SU-DHL-6 (cell line): ENCODE data around the gene APOC3.

Source experiments
- H2AFZ ChIP-seq: fragments of 200-600 bp; sonication (generic); 2 replicates; pipeline ENCODE4 v1.6.1; 2014; ENCODE audit warnings: low read depth, mild to moderate bottlenecking, moderate library complexity, mixed read lengths, antibody characterized with exemption, low read length; ENCODE audit not compliant: severe bottlenecking
- H3F3A ChIP-seq: fragments of 200-600 bp; shearing (Covaris generic); 2 replicates; pipeline ENCODE4 v1.6.0; 2016; ENCODE audit warnings: antibody characterized with exemption, mild to moderate bottlenecking; ENCODE audit not compliant: insufficient read depth
- H3K27ac ChIP-seq: fragments of 200-600 bp; sonication (generic); 2 replicates; pipeline ENCODE4 v1.5.1; 2016; ENCODE audit warnings: low read depth, mild to moderate bottlenecking, low read length, moderate library complexity, mixed read lengths
- H3K27me3 ChIP-seq: fragments of 200-600 bp; sonication (generic), shearing (Covaris generic); 2 replicates; pipeline ENCODE4 v1.6.0; 2014; ENCODE audit warnings: mild to moderate bottlenecking, low read length
- H3K36me3 ChIP-seq: fragments of 200-600 bp; sonication (generic); 2 replicates; pipeline ENCODE4 v1.6.1; 2014; ENCODE audit warnings: mild to moderate bottlenecking, low read length, mixed read lengths
- H3K4me2 ChIP-seq: fragments of 300-600, 200-600 bp; shearing (Covaris generic), sonication (generic); 2 replicates; pipeline ENCODE4 v1.6.0; 2014; ENCODE audit warnings: low read length, low read depth, mild to moderate bottlenecking; ENCODE audit not compliant: poor library complexity, severe bottlenecking
- H3K4me3 ChIP-seq: fragments of 200-600 bp; sonication (generic); 2 replicates; pipeline ENCODE4 v1.5.1; 2014; ENCODE audit warnings: antibody characterized with exemption, low read length, mild to moderate bottlenecking, mixed read lengths; ENCODE audit not compliant: insufficient read depth, poor library complexity, severe bottlenecking
- H3K79me2 ChIP-seq: fragments of 200-600 bp; sonication (generic); 2 replicates; pipeline ENCODE4 v1.6.1; 2014; ENCODE audit warnings: mild to moderate bottlenecking, low read length, moderate library complexity; ENCODE audit not compliant: insufficient read depth
- H3K9ac ChIP-seq: fragments of 200-600 bp; sonication (generic); 2 replicates; pipeline ENCODE4 v1.7.0; 2014; ENCODE audit warnings: mild to moderate bottlenecking, low read length
- H3K9me2 ChIP-seq: fragments of 200-600 bp; sonication (generic); replicated peaks from 2 replicates; pipeline ENCODE4 v1.6.1; 2014; ENCODE audit warnings: low read length; ENCODE audit not compliant: insufficient read depth
- H3K9me3 ChIP-seq: fragments of 200-600 bp; sonication (generic); 2 replicates; pipeline ENCODE4 v1.6.1; 2014; ENCODE audit warnings: low read length, mixed read lengths; ENCODE audit not compliant: insufficient read depth
- H4K20me1 ChIP-seq: fragments of 200-600 bp; sonication (generic); 2 replicates; pipeline ENCODE4 v1.6.1; 2014; ENCODE audit warnings: low read depth, mild to moderate bottlenecking, antibody characterized with exemption, low read length, moderate library complexity, mixed read lengths
- EZH2phosphoT487 ChIP-seq: fragments of 200-600 bp; sonication (generic), shearing (Covaris generic); conservative IDR thresholded peaks from 2 replicates; pipeline ENCODE4 v1.6.1; 2018; ENCODE audit warnings: mild to moderate bottlenecking, antibody characterized with exemption, low read length, moderate library complexity, mixed read lengths
- TF ChIP-seq, protein P1 (sequence below): fragments of 200-600 bp; sonication (generic); IDR thresholded peaks from one replicate; pipeline ENCODE4 v1.5.1; 2017; ENCODE audit warnings: antibody characterized with exemption, mild to moderate bottlenecking, low read length, moderate library complexity; ENCODE audit not compliant: insufficient read depth, poor library complexity, severe bottlenecking

Gene APOC3

GRCh38 chr11:116813170-116813569, 16.5 kb upstream of the APOC3 start:
- TF ChIP-seq EZH2phosphoT487 = no peak
- Histone ChIP-seq H3K4me3 (no peak overlapping the region), H3K9me2 (no peaks in the 10 kb centered on the region), H3K36me3 (no peaks in the 10 kb centered on the region), H4K20me1 (no peaks in the 10 kb centered on the region), H3K4me2 (no peak overlapping the region), H3K9me3 (no peaks in the 10 kb centered on the region), H2AFZ (no peak overlapping the region), H3K27me3 (no peaks in the 10 kb centered on the region), H3K27ac (no peak overlapping the region), H3F3A (0 out of 2 replicates have a peak, but pooled peaks cover 2% of the 10 kb centered on the region), H3K79me2 (no peaks in the 10 kb centered on the region), H3K9ac (no peak overlapping the region)

DNA sequence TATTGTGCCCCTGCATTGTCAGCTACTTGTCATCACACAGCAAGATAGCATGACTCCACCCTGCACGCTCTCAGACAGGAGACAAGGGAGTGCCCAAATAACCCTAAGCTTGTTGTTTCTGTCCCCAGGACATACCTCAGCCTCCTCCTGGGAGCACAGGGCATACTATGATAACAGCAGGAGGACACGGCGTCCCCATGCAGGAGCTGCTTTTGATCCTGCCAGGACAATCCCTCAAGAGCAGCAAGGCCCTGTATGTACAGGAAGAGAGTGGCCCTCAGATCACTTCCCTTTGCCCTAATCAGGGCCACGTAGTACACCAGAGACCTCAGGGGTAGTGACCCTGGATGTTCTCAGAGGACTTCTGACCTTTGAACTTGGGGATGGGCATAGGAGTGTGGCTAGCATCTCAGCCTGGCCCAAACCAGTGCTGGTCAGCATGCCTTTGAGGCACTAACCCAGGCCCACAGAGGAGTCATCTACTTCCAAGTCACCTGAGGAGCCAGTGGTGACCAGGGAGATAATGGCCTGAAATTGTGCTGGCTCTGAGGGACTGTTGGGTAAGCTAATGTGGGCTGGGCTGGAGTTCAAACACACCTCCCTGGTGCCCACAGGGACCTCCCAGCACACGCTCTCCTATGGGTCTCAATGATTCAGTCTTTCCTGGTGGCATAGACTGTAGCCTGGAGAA, 15.8 kb upstream of the APOC3 start:
- H3K9ac ChIP-seq = no peak overlapping the region
- no peaks in the 10 kb centered on the region for H3K27me3 ChIP-seq
- H3K9me3 ChIP-seq = no peaks in the 10 kb centered on the region
- TF ChIP-seq, protein P1, sequence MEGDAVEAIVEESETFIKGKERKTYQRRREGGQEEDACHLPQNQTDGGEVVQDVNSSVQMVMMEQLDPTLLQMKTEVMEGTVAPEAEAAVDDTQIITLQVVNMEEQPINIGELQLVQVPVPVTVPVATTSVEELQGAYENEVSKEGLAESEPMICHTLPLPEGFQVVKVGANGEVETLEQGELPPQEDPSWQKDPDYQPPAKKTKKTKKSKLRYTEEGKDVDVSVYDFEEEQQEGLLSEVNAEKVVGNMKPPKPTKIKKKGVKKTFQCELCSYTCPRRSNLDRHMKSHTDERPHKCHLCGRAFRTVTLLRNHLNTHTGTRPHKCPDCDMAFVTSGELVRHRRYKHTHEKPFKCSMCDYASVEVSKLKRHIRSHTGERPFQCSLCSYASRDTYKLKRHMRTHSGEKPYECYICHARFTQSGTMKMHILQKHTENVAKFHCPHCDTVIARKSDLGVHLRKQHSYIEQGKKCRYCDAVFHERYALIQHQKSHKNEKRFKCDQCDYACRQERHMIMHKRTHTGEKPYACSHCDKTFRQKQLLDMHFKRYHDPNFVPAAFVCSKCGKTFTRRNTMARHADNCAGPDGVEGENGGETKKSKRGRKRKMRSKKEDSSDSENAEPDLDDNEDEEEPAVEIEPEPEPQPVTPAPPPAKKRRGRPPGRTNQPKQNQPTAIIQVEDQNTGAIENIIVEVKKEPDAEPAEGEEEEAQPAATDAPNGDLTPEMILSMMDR = no peak
- no peak for TF ChIP-seq EZH2phosphoT487
- H3F3A ChIP-seq = 0 out of 2 replicates have a peak, but pooled peaks cover 2% of the 10 kb centered on the region
- H3K4me2 ChIP-seq = no peak overlapping the region
- no peak overlapping the region for H3K4me3 ChIP-seq
- H3K9me2 ChIP-seq = no peaks in the 10 kb centered on the region
- H3K27ac ChIP-seq = no peak overlapping the region
- no peak overlapping the region for H2AFZ ChIP-seq
- no peaks in the 10 kb centered on the region for H3K36me3 ChIP-seq
- H3K79me2 ChIP-seq = no peaks in the 10 kb centered on the region
- no peaks in the 10 kb centered on the region for H4K20me1 ChIP-seq

GRCh38 chr11:116814502-116814901, 15.2 kb upstream of the APOC3 start:
- H3K9me2 ChIP-seq = no peaks in the 10 kb centered on the region
- H3K9me3 ChIP-seq = no peaks in the 10 kb centered on the region
- H3K36me3 ChIP-seq = no peaks in the 10 kb centered on the region
- no peak overlapping the region for H3K4me2 ChIP-seq
- no peaks in the 10 kb centered on the region for H3K79me2 ChIP-seq
- H3K9ac ChIP-seq = no peak overlapping the region
- no peak overlapping the region for H3K4me3 ChIP-seq
- H3K27me3 ChIP-seq = no peaks in the 10 kb centered on the region
- H3K27ac ChIP-seq = no peak overlapping the region
- no peak overlapping the region for H2AFZ ChIP-seq
- H3F3A ChIP-seq = 0 out of 2 replicates have a peak, but pooled peaks cover 2% of the 10 kb centered on the region
- no peaks in the 10 kb centered on the region for H4K20me1 ChIP-seq
- TF ChIP-seq, protein P1 = no peak
- no peak for TF ChIP-seq EZH2phosphoT487

DNA sequence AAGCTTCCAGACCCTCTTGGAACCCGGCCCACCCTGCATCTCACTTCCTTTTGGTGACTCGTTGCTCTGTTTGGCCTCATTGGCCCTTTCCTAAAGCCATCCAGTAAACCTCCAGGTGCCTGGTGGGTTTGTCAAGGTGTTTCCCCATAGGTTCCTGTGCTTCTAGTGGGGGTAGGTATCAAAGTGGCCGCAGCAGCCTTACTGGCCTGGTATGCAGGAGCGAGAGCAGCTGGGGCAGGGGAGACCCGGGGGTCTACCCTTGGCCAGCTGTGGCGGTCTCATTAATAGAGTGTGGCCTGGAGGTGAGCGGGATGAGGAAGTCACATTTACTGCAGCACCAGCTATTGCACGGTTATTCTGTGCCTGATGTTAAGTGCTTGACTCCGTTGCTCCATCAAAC, 10.7 kb upstream of the APOC3 start:
- Histone ChIP-seq H3K79me2 (no peaks in the 10 kb centered on the region), H3F3A (no peaks in the 10 kb centered on the region)

More for the DNA sequence above, 10.7 kb upstream of the APOC3 start:
- no peak overlapping the region for H3K4me3 ChIP-seq
- H4K20me1 ChIP-seq = no peaks in the 10 kb centered on the region
- H3K27ac ChIP-seq = no peak overlapping the region
- H2AFZ ChIP-seq = no peak overlapping the region
- no peaks in the 10 kb centered on the region for H3K27me3 ChIP-seq
- H3K36me3 ChIP-seq = no peaks in the 10 kb centered on the region
- H3K9me3 ChIP-seq = no peaks in the 10 kb centered on the region
- H3K9ac ChIP-seq = no peak overlapping the region
- H3K9me2 ChIP-seq = no peaks in the 10 kb centered on the region
- TF ChIP-seq, protein P1 = no peak
- TF ChIP-seq EZH2phosphoT487 = no peak
- no peak overlapping the region for H3K4me2 ChIP-seq
